Measurements from ENCODE around the gene WASF3. TPM values are rescaled to one million over a fixed set of nuclear protein-coding genes. Genes with fewer than 3 reads are reported as not detected.
"Not testable (repeated sequence)": the region's sequence is repeated elsewhere in the genome, so short reads cannot be mapped to it uniquely, and the experiment has no call there.

Gene WASF3
- total RNA-seq, 1 donor from 2014 or later, result 14.3 TPM

- H3K36me3 ChIP-seq, result no peaks in the 10 kb centered on the region
- H3K4me3 ChIP-seq, result no peak overlapping the region
- no peaks in the 10 kb centered on the region for H3K4me1 ChIP-seq
- intact Hi-C loops (cut with DNase I), result no loop called here
- H3K9me3 ChIP-seq, result peaks cover under 1 to 20% of the 10 kb centered on the region in 2 donors
- DNase-seq (ENCODE audit: low spot score in 2 of 2), result no peak
- TF ChIP-seq CTCF (IDR thresholded peaks at IDR 0.05), result no peak
- H3K27me3 ChIP-seq, result no peaks in the 10 kb centered on the region
- no peak overlapping the region for H3K27ac ChIP-seq
Observed at GRCh38 chr13:26628706-26629105, 71.2 kb downstream of the WASF3 start.

- H3K27ac ChIP-seq, result no peak overlapping the region
- no peaks in the 10 kb centered on the region for H3K36me3 ChIP-seq
- H3K27me3 ChIP-seq, result no peaks in the 10 kb centered on the region
- H3K9me3 ChIP-seq, result peaks cover 0 to 19% of the 10 kb centered on the region in 2 donors
- no peak overlapping the region for H3K4me3 ChIP-seq
- DNase-seq (ENCODE audit: low spot score in 2 of 2), result no peak
- intact Hi-C loops (cut with DNase I), result no loop called here
- H3K4me1 ChIP-seq, result no peaks in the 10 kb centered on the region
- no peak for TF ChIP-seq CTCF (IDR thresholded peaks at IDR 0.05)
Observed at GRCh38 chr13:26629260-26629825, 71.9 kb downstream of the WASF3 start.

- DNase-seq (ENCODE audit: low spot score in 2 of 2); H3K36me3 ChIP-seq; H3K4me3 ChIP-seq; intact Hi-C loops (cut with DNase I); H3K27ac ChIP-seq; H3K27me3 ChIP-seq; H3K4me1 ChIP-seq; H3K9me3 ChIP-seq: not testable (repeated sequence)
Observed at GRCh38 chr13:26635634-26636033, 78.2 kb downstream of the WASF3 start.

- H3K36me3 ChIP-seq; DNase-seq (ENCODE audit: low spot score in 2 of 2); H3K4me1 ChIP-seq; H3K9me3 ChIP-seq; H3K27me3 ChIP-seq; intact Hi-C loops (cut with DNase I); H3K27ac ChIP-seq; H3K4me3 ChIP-seq: not testable (repeated sequence)
Observed at GRCh38 chr13:26636073-26636472, 78.6 kb downstream of the WASF3 start.

- Histone ChIP-seq H3K4me3 (no peak overlapping the region), H3K36me3 (no peaks in the 10 kb centered on the region), H3K9me3 (peaks cover 0 to 5% of the 10 kb centered on the region in 2 donors), H3K27me3 (no peaks in the 10 kb centered on the region), H3K27ac (no peak overlapping the region), H3K4me1 (no peaks in the 10 kb centered on the region)
- intact Hi-C loops (cut with DNase I), result no loop called here
- no peak for DNase-seq (ENCODE audit: low spot score in 2 of 2)
- TF ChIP-seq CTCF (IDR thresholded peaks at IDR 0.05), result no peak
Observed at GRCh38 chr13:26646603-26647002, 89.1 kb downstream of the WASF3 start.

GRCh38 chr13:26651234-26651633 is 93.8 kb downstream of the WASF3 start:
- H3K4me3 ChIP-seq, result no peak overlapping the region
- H3K36me3 ChIP-seq, result no peaks in the 10 kb centered on the region
- TF ChIP-seq CTCF (IDR thresholded peaks at IDR 0.05), result no peak
- H3K9me3 ChIP-seq, result peaks cover 0 to 5% of the 10 kb centered on the region in 2 donors
- no peaks in the 10 kb centered on the region for H3K4me1 ChIP-seq
- no peak overlapping the region for H3K27ac ChIP-seq
- DNase-seq (ENCODE audit: low spot score in 2 of 2), result no peak
- no peaks in the 10 kb centered on the region for H3K27me3 ChIP-seq
- intact Hi-C loops (cut with DNase I), result no loop called here

- Histone ChIP-seq H3K27me3 (no peaks in the 10 kb centered on the region), H3K27ac (no peak overlapping the region), H3K4me1 (no peaks in the 10 kb centered on the region), H3K36me3 (no peaks in the 10 kb centered on the region), H3K9me3 (peaks cover 0 to 5% of the 10 kb centered on the region in 2 donors), H3K4me3 (no peak overlapping the region)
- no peak for DNase-seq (ENCODE audit: low spot score in 2 of 2)
- TF ChIP-seq CTCF (IDR thresholded peaks at IDR 0.05), result no peak
- intact Hi-C loops (cut with DNase I), result no loop called here
Observed at GRCh38 chr13:26653310-26653709, 95.8 kb downstream of the WASF3 start.
